SK-N-SH (cell line): ENCODE measurements around the gene ASB14.

Experiments
- MAX ChIP-seq: IDR thresholded peaks from 2 replicates; pipeline ENCODE4 v1.4.0; 2012; ENCODE audit warnings: low read depth
- REST ChIP-seq: IDR thresholded peaks from 2 replicates; pipeline ENCODE4 v1.6.1; 2012; ENCODE audit warnings: mild to moderate bottlenecking, low read depth, low read length, moderate library complexity
- RFX5 ChIP-seq: IDR thresholded peaks from 2 replicates; pipeline ENCODE4 v1.6.1; 2012; ENCODE audit warnings: mild to moderate bottlenecking, improper control_type of control experiment, low read length
- TF ChIP-seq, protein P1 (sequence below): fragments of 200-600 bp; sonication (generic); IDR thresholded peaks from 2 replicates; pipeline ENCODE4 v1.6.1; 2017; ENCODE audit warnings: antibody characterized with exemption, mild to moderate bottlenecking, moderate library complexity

DNA sequence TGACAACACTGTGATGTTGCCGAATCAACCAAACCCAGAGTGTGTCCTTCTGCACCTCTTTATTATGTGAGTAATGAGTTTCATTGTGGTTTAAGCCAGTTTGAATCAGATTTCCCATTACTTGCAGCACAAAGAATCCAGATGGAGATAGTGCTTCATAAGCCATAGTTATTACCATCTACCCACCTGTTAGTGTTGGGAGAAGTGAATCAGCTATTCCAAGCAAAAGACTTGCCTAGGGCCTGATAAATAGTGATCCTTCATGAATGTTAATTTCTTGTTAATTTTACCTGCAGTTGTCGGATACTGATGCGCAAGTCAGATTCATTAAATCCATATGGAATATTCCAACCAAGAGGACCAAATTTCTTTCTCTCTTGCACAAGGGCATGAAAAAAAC lies 21.7 kb upstream of the ASB14 start:
- TF ChIP-seq MAX (no peak), REST (no peak), RFX5 (no peak)
- TF ChIP-seq, protein P1, sequence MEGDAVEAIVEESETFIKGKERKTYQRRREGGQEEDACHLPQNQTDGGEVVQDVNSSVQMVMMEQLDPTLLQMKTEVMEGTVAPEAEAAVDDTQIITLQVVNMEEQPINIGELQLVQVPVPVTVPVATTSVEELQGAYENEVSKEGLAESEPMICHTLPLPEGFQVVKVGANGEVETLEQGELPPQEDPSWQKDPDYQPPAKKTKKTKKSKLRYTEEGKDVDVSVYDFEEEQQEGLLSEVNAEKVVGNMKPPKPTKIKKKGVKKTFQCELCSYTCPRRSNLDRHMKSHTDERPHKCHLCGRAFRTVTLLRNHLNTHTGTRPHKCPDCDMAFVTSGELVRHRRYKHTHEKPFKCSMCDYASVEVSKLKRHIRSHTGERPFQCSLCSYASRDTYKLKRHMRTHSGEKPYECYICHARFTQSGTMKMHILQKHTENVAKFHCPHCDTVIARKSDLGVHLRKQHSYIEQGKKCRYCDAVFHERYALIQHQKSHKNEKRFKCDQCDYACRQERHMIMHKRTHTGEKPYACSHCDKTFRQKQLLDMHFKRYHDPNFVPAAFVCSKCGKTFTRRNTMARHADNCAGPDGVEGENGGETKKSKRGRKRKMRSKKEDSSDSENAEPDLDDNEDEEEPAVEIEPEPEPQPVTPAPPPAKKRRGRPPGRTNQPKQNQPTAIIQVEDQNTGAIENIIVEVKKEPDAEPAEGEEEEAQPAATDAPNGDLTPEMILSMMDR, result no peak
